ENCODE measurements around the gene TTC28. TPM values are rescaled to one million over a fixed set of nuclear protein-coding genes. Genes with fewer than 3 reads are reported as not detected.

Gene TTC28
- total RNA-seq, 1 donor from 2014 or later, result 23.2 TPM

DNA sequence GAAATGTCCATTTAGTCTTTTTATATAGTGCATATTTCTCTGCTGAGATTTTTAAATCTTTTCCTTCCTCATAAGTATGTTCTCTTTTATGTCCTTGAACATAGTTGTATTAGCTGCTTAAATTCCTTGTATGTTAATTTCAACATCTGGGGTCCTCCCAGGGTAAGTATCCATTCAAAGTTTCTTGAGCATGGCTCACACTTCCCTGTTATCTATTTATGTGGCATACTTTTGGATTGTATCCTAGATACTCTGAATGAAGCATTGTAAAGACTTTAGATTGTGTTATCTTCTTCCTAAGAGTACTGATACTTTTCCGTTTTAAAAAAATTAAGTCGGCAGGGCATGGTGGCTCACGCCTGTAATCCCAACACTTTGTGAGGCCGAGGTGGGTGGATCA, 732.2 kb downstream of the TTC28 start:
- Histone ChIP-seq H3K4me2 (ENCODE audit: low read length) (no peak overlapping the region), H3K36me3 (ENCODE audit: insufficient read depth, low read length) (no peaks in the 10 kb centered on the region), H3K79me2 (ENCODE audit: insufficient read depth, low read length) (no peaks in the 10 kb centered on the region), H3K4me3 (ENCODE audit: insufficient read depth, low read depth, low read length) (no peak overlapping the region), H3K9ac (ENCODE audit: low read length) (no peak overlapping the region), H3K4me1 (ENCODE audit: insufficient read depth, low read length) (no peaks in the 10 kb centered on the region), H3K27ac (ENCODE audit: low read depth, low read length) (no peak overlapping the region), H4K20me1 (ENCODE audit: insufficient read depth, low read length) (no peaks in the 10 kb centered on the region), H2AFZ (ENCODE audit: low read depth, low read length) (no peak overlapping the region), H3K9me3 (ENCODE audit: insufficient read depth, low read depth, low read length) (no peaks in the 10 kb centered on the region), H3K27me3 (ENCODE audit: insufficient read depth, low read length) (no peaks in the 10 kb centered on the region)
- Mint-ChIP-seq H3K27me3 (ENCODE audit: low read depth, unreplicated experiment) (no peaks in the 10 kb centered on the region), H3K27ac (ENCODE audit: unreplicated experiment) (no peak overlapping the region), H3K4me1 (ENCODE audit: low read depth, unreplicated experiment) (no peaks in the 10 kb centered on the region), H3K36me3 (ENCODE audit: low read depth, unreplicated experiment) (no peaks in the 10 kb centered on the region), H3K4me3 (ENCODE audit: unreplicated experiment) (no peak overlapping the region), H3K9me3 (ENCODE audit: unreplicated experiment) (no peaks in the 10 kb centered on the region)
- DNase-seq (ENCODE audit: low read depth) (no peak), FAIRE-seq (no peak)
- TF ChIP-seq, protein P1, sequence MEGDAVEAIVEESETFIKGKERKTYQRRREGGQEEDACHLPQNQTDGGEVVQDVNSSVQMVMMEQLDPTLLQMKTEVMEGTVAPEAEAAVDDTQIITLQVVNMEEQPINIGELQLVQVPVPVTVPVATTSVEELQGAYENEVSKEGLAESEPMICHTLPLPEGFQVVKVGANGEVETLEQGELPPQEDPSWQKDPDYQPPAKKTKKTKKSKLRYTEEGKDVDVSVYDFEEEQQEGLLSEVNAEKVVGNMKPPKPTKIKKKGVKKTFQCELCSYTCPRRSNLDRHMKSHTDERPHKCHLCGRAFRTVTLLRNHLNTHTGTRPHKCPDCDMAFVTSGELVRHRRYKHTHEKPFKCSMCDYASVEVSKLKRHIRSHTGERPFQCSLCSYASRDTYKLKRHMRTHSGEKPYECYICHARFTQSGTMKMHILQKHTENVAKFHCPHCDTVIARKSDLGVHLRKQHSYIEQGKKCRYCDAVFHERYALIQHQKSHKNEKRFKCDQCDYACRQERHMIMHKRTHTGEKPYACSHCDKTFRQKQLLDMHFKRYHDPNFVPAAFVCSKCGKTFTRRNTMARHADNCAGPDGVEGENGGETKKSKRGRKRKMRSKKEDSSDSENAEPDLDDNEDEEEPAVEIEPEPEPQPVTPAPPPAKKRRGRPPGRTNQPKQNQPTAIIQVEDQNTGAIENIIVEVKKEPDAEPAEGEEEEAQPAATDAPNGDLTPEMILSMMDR (IDR thresholded peaks at IDR 0.05; ENCODE audit: insufficient read depth, low read depth, low read length), result no peak
- no peak for TF ChIP-seq EZH2 (IDR thresholded peaks at IDR 0.05; ENCODE audit: insufficient read depth, low read length)

DNA sequence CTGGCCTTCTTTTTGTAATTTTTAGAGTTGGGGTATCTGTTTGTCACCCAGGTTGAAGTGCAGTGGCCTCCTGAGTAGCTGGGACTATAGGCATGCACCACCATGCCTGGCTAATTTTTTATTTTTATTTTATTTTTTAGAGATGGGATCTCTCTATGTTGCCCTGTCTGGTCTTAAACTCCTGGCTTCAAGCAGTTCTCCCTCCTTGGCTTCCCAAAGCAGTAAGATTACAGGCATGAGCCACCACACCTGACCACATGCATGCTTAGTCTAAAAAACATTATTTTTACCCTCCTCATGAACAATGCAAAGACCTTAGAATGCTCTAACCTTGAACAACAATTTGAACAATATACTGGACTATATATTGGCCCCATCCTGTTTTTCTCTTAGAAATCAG, 738.5 kb downstream of the TTC28 start:
- DNase-seq (ENCODE audit: low read depth) (no peak), FAIRE-seq (no peak)
- Histone ChIP-seq H3K4me2 (ENCODE audit: low read length) (no peak overlapping the region), H3K9ac (ENCODE audit: low read length) (no peak overlapping the region), H3K27ac (ENCODE audit: low read depth, low read length) (no peak overlapping the region), H3K36me3 (ENCODE audit: insufficient read depth, low read length) (no peaks in the 10 kb centered on the region), H3K4me1 (ENCODE audit: insufficient read depth, low read length) (no peaks in the 10 kb centered on the region), H2AFZ (ENCODE audit: low read depth, low read length) (no peak overlapping the region), H4K20me1 (ENCODE audit: insufficient read depth, low read length) (no peaks in the 10 kb centered on the region), H3K4me3 (ENCODE audit: insufficient read depth, low read depth, low read length) (no peak overlapping the region), H3K79me2 (ENCODE audit: insufficient read depth, low read length) (no peaks in the 10 kb centered on the region), H3K9me3 (ENCODE audit: insufficient read depth, low read depth, low read length) (no peaks in the 10 kb centered on the region), H3K27me3 (ENCODE audit: insufficient read depth, low read length) (no peaks in the 10 kb centered on the region)
- TF ChIP-seq, protein P1 (IDR thresholded peaks at IDR 0.05; ENCODE audit: insufficient read depth, low read depth, low read length), result no peak
- TF ChIP-seq EZH2 (IDR thresholded peaks at IDR 0.05; ENCODE audit: insufficient read depth, low read length), result no peak
- Mint-ChIP-seq H3K27ac (ENCODE audit: unreplicated experiment) (no peak overlapping the region), H3K4me1 (ENCODE audit: low read depth, unreplicated experiment) (no peaks in the 10 kb centered on the region), H3K36me3 (ENCODE audit: low read depth, unreplicated experiment) (peaks cover 2% of the 10 kb centered on the region), H3K27me3 (ENCODE audit: low read depth, unreplicated experiment) (no peaks in the 10 kb centered on the region), H3K9me3 (ENCODE audit: unreplicated experiment) (no peaks in the 10 kb centered on the region), H3K4me3 (ENCODE audit: unreplicated experiment) (no peak overlapping the region)

DNA sequence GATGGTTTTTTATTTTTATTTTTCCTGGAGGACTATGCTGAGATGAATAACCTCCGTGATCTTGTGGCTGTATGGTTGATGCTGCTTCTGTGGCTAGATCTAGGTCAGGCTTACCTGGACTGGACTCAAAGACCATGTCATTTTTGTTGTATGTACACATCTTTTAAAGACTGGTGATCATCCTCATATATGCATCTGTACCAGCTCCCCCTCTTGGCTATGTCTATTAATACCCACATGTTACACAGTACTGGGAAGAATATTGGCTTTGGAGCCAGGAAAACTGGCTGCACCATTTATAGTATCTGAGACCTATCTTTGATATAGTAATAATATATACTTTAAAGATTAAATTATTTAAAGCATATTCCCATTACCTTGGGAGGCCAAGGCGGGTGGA, 742.2 kb downstream of the TTC28 start:
- H3K9ac ChIP-seq (ENCODE audit: low read length), result no peak overlapping the region
- H3K9me3 ChIP-seq (ENCODE audit: insufficient read depth, low read depth, low read length), result no peaks in the 10 kb centered on the region
- H3K36me3 ChIP-seq (ENCODE audit: insufficient read depth, low read length), result no peaks in the 10 kb centered on the region
- peaks cover 2% of the 10 kb centered on the region for H3K36me3 Mint-ChIP-seq (ENCODE audit: low read depth, unreplicated experiment)
- H3K27me3 Mint-ChIP-seq (ENCODE audit: low read depth, unreplicated experiment), result no peaks in the 10 kb centered on the region
- no peaks in the 10 kb centered on the region for H3K4me1 ChIP-seq (ENCODE audit: insufficient read depth, low read length)
- no peak overlapping the region for H3K27ac ChIP-seq (ENCODE audit: low read depth, low read length)
- DNase-seq (ENCODE audit: low read depth) (no peak), FAIRE-seq (no peak)
- H3K4me1 Mint-ChIP-seq (ENCODE audit: low read depth, unreplicated experiment), result no peaks in the 10 kb centered on the region
- no peak overlapping the region for H3K4me2 ChIP-seq (ENCODE audit: low read length)
- no peak overlapping the region for H3K27ac Mint-ChIP-seq (ENCODE audit: unreplicated experiment)
- H3K4me3 Mint-ChIP-seq (ENCODE audit: unreplicated experiment), result no peak overlapping the region
- H3K4me3 ChIP-seq (ENCODE audit: insufficient read depth, low read depth, low read length), result no peak overlapping the region
- H3K9me3 Mint-ChIP-seq (ENCODE audit: unreplicated experiment), result no peaks in the 10 kb centered on the region
- no peaks in the 10 kb centered on the region for H3K27me3 ChIP-seq (ENCODE audit: insufficient read depth, low read length)
- H4K20me1 ChIP-seq (ENCODE audit: insufficient read depth, low read length), result no peaks in the 10 kb centered on the region
- H3K79me2 ChIP-seq (ENCODE audit: insufficient read depth, low read length), result no peaks in the 10 kb centered on the region
- H2AFZ ChIP-seq (ENCODE audit: low read depth, low read length), result no peak overlapping the region
- TF ChIP-seq EZH2 (IDR thresholded peaks at IDR 0.05; ENCODE audit: insufficient read depth, low read length), result no peak
- TF ChIP-seq, protein P1 (IDR thresholded peaks at IDR 0.05; ENCODE audit: insufficient read depth, low read depth, low read length), result no peak
